Measurements from ENCODE around the gene PAPSS2.

The PAPSS2 gene

GRCh38 chr10:87759551-87759950 lies 99.9 kb downstream of the PAPSS2 start:
- H3K27ac ChIP-seq (ENCODE audit: insufficient read depth, low read depth, low read length, poor library complexity, severe bottlenecking): no peak overlapping the region
- H3K4me1 ChIP-seq (ENCODE audit: control insufficient read depth, insufficient read depth, low read length): no peaks in the 10 kb centered on the region
- no peak overlapping the region for H3K4me3 ChIP-seq (ENCODE audit: insufficient read depth, low read depth, low read length)
- H3K36me3 ChIP-seq (ENCODE audit: control insufficient read depth, insufficient read depth, low read length): peaks cover 14% of the 10 kb centered on the region
- no peaks in the 10 kb centered on the region for H3K9me3 ChIP-seq (ENCODE audit: control insufficient read depth, low read length)
- no peaks in the 10 kb centered on the region for H3K27me3 ChIP-seq (ENCODE audit: control insufficient read depth, insufficient read depth, low read length, poor library complexity, severe bottlenecking)

DNA sequence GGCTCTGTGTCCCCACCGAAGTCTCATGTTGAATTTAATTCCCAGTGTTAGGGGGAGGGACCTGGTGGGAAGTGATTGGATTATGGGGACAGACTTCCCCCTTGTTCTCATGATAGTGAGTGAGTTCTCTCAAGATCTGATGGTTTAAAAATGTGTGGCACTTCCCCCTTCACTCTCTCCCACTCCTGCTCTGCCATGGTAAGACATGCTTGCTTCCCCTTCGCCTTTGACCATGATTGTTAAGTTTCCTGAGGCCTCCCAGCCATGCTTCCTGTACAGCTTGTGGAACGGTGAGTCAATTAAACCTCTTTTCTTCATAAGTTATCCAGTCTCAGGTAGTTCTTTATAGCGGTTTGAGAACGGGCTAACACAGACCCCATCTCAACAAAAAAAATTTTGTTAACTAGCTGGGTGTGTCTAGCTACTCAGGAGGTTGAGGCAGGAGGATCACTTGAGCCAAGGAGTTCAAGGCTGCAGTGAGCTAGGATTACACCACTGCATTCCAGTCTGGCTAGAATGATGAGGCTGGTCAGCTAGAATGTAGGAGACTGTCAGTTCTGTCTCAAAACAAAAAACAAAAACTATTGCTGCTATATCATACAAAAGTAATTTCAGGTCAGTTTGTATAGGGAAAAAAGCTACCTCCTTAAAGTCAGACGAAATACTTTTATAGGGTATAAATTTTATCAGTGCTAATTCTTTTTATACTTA lies 100.7 kb downstream of the PAPSS2 start:
- Histone ChIP-seq H3K4me1 (ENCODE audit: control insufficient read depth, insufficient read depth, low read length) (no peaks in the 10 kb centered on the region), H3K36me3 (ENCODE audit: control insufficient read depth, insufficient read depth, low read length) (peaks cover 14% of the 10 kb centered on the region), H3K4me3 (ENCODE audit: insufficient read depth, low read depth, low read length) (no peak overlapping the region), H3K27ac (ENCODE audit: insufficient read depth, low read depth, low read length, poor library complexity, severe bottlenecking) (no peak overlapping the region), H3K9me3 (ENCODE audit: control insufficient read depth, low read length) (no peaks in the 10 kb centered on the region), H3K27me3 (ENCODE audit: control insufficient read depth, insufficient read depth, low read length, poor library complexity, severe bottlenecking) (no peaks in the 10 kb centered on the region)
- 91 to 97% methylated on average over 5 of the region's 6 CpGs for WGBS, 2 experiments

GRCh38 chr10:87761153-87761552 lies 101.5 kb downstream of the PAPSS2 start:
- H3K4me3 ChIP-seq (ENCODE audit: insufficient read depth, low read depth, low read length): no peak overlapping the region
- no peaks in the 10 kb centered on the region for H3K4me1 ChIP-seq (ENCODE audit: control insufficient read depth, insufficient read depth, low read length)
- H3K27me3 ChIP-seq (ENCODE audit: control insufficient read depth, insufficient read depth, low read length, poor library complexity, severe bottlenecking): no peaks in the 10 kb centered on the region
- peaks cover 11% of the 10 kb centered on the region for H3K36me3 ChIP-seq (ENCODE audit: control insufficient read depth, insufficient read depth, low read length)
- no peak overlapping the region for H3K27ac ChIP-seq (ENCODE audit: insufficient read depth, low read depth, low read length, poor library complexity, severe bottlenecking)
- H3K9me3 ChIP-seq (ENCODE audit: control insufficient read depth, low read length): no peaks in the 10 kb centered on the region
- WGBS, 2 experiments: 95 to 96% methylated on average over 4 of the region's 4 CpGs

DNA sequence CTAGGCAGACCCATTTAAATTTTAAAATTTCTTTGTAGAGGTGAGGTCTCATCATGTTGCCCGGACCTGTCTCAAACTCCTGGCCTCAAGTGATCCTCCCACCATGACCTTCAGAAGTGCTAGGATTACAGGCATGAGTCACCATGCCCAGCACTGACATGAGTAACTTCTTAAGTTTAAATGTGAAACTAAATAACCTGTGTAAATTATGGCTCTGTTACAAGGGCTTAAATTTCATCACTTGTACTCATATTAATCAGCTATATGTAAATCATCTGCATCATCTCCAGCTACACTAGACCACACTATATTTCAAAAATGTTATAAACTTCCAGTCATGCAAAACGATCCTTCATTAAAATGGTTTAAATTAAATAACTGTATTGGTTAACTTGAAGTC lies 102.2 kb downstream of the PAPSS2 start:
- H3K4me3 ChIP-seq (ENCODE audit: insufficient read depth, low read depth, low read length): no peak overlapping the region
- H3K9me3 ChIP-seq (ENCODE audit: control insufficient read depth, low read length): no peaks in the 10 kb centered on the region
- H3K27me3 ChIP-seq (ENCODE audit: control insufficient read depth, insufficient read depth, low read length, poor library complexity, severe bottlenecking): no peaks in the 10 kb centered on the region
- WGBS, 2 experiments: 92 to 93% methylated on average over 1 to 2 of the region's 2 CpGs
- no peaks in the 10 kb centered on the region for H3K4me1 ChIP-seq (ENCODE audit: control insufficient read depth, insufficient read depth, low read length)
- no peak overlapping the region for H3K27ac ChIP-seq (ENCODE audit: insufficient read depth, low read depth, low read length, poor library complexity, severe bottlenecking)
- H3K36me3 ChIP-seq (ENCODE audit: control insufficient read depth, insufficient read depth, low read length): peaks cover 6% of the 10 kb centered on the region

- 96 to 98% methylated on average over 5 of the region's 5 CpGs for WGBS, 2 experiments
- Histone ChIP-seq H3K4me3 (ENCODE audit: insufficient read depth, low read depth, low read length) (no peak overlapping the region), H3K4me1 (ENCODE audit: control insufficient read depth, insufficient read depth, low read length) (no peaks in the 10 kb centered on the region), H3K36me3 (ENCODE audit: control insufficient read depth, insufficient read depth, low read length) (peaks cover 6% of the 10 kb centered on the region), H3K9me3 (ENCODE audit: control insufficient read depth, low read length) (no peaks in the 10 kb centered on the region), H3K27me3 (ENCODE audit: control insufficient read depth, insufficient read depth, low read length, poor library complexity, severe bottlenecking) (no peaks in the 10 kb centered on the region), H3K27ac (ENCODE audit: insufficient read depth, low read depth, low read length, poor library complexity, severe bottlenecking) (no peak overlapping the region)
Observed at GRCh38 chr10:87763086-87763861, 103.6 kb downstream of the PAPSS2 start.

DNA sequence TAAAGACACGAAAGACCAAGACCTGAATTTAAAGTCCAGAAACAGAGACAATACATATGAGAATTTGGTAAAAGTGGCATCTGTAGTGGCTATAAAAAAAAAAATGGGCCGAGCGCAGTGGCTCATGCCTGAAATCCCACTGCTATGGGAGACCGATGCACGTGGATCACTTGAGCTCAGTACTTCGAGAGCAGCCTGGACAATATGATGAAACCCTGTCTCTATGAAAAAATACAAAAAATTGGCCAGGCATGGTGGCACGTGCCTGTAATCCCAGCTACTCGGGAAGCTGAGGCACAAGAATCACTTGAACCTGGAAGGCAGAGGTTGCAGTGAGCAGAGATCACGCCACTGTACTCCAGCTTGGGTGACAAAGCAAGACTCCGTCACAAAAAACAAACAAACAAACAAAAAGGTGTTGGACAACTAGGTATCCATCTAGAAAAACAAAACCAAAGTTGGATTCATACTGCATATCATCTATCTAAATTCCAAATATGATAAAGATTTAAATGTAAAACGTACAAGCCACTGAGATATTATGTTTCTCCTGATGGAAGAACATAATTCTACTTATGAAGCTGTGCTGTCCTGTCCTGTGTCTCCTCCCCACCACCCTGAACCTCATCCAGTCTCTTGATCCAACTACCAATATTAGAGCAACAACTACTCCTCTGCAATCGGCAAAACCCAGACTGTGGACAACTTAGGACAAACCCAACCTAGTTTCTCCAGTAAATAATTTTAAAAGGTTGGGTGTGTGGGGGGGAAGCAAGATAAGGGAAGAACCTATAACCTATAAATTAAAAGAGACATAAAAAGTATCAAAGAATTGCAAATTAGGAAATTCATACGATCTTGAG lies 104.6 kb downstream of the PAPSS2 start:
- Histone ChIP-seq H3K27me3 (ENCODE audit: control insufficient read depth, insufficient read depth, low read length, poor library complexity, severe bottlenecking) (no peaks in the 10 kb centered on the region), H3K27ac (ENCODE audit: insufficient read depth, low read depth, low read length, poor library complexity, severe bottlenecking) (no peak overlapping the region), H3K4me3 (ENCODE audit: insufficient read depth, low read depth, low read length) (no peak overlapping the region), H3K4me1 (ENCODE audit: control insufficient read depth, insufficient read depth, low read length) (no peaks in the 10 kb centered on the region), H3K36me3 (ENCODE audit: control insufficient read depth, insufficient read depth, low read length) (peaks cover 6% of the 10 kb centered on the region), H3K9me3 (ENCODE audit: control insufficient read depth, low read length) (no peaks in the 10 kb centered on the region)
- WGBS, 2 experiments: 84 to 85% methylated on average over 11 to 12 of the region's 13 CpGs

GRCh38 chr10:87765666-87766376 lies 106.1 kb downstream of the PAPSS2 start:
- Histone ChIP-seq H3K4me3 (ENCODE audit: insufficient read depth, low read depth, low read length) (no peak overlapping the region), H3K27ac (ENCODE audit: insufficient read depth, low read depth, low read length, poor library complexity, severe bottlenecking) (no peak overlapping the region), H3K36me3 (ENCODE audit: control insufficient read depth, insufficient read depth, low read length) (peaks cover 3% of the 10 kb centered on the region), H3K27me3 (ENCODE audit: control insufficient read depth, insufficient read depth, low read length, poor library complexity, severe bottlenecking) (no peaks in the 10 kb centered on the region), H3K9me3 (ENCODE audit: control insufficient read depth, low read length) (no peaks in the 10 kb centered on the region), H3K4me1 (ENCODE audit: control insufficient read depth, insufficient read depth, low read length) (no peaks in the 10 kb centered on the region)
- 70 to 73% methylated on average over 4 of the region's 5 CpGs for WGBS, 2 experiments

- H3K36me3 ChIP-seq (ENCODE audit: control insufficient read depth, insufficient read depth, low read length): peaks cover 3% of the 10 kb centered on the region
- no peaks in the 10 kb centered on the region for H3K27me3 ChIP-seq (ENCODE audit: control insufficient read depth, insufficient read depth, low read length, poor library complexity, severe bottlenecking)
- H3K9me3 ChIP-seq (ENCODE audit: control insufficient read depth, low read length): no peaks in the 10 kb centered on the region
- no peaks in the 10 kb centered on the region for H3K4me1 ChIP-seq (ENCODE audit: control insufficient read depth, insufficient read depth, low read length)
- WGBS, 2 experiments: 84 to 96% methylated on average over 4 to 5 of the region's 5 CpGs
- H3K27ac ChIP-seq (ENCODE audit: insufficient read depth, low read depth, low read length, poor library complexity, severe bottlenecking): no peak overlapping the region
- no peak overlapping the region for H3K4me3 ChIP-seq (ENCODE audit: insufficient read depth, low read depth, low read length)
Observed at GRCh38 chr10:87767253-87767652, 107.6 kb downstream of the PAPSS2 start.

DNA sequence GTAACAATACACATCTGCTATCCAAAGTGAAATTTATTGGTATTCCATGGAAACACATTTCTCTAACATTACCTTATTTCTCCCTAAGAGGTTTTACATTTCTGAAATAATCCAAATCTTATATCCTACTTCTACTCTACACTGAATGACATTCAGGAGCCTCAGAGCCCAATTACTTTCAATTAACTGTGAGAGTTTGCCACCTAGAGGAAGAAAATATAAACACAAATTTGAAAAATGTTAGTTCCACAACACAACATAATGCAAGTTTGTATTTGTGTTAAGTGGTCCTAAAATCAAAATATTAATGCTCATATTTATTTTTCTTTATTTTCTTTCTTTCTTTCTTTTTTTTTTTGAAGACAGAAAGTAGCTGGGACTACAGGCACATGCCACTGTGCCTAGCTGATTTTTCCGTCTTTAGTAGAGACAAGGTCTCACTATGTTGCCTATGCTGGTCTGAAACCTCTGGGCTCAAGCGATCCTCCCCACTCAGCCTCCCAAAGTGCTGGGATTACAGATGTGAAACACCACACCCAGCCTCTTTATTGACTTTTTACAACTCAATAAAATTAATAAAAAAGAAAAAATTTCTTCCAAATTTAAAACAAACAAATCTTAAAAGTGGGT lies 112.3 kb downstream of the PAPSS2 start:
- H3K27me3 ChIP-seq (ENCODE audit: control insufficient read depth, insufficient read depth, low read length, poor library complexity, severe bottlenecking): no peaks in the 10 kb centered on the region
- 94 to 100% methylated on average over 2 of the region's 2 CpGs for WGBS, 2 experiments
- H3K4me1 ChIP-seq (ENCODE audit: control insufficient read depth, insufficient read depth, low read length): no peaks in the 10 kb centered on the region
- no peak overlapping the region for H3K27ac ChIP-seq (ENCODE audit: insufficient read depth, low read depth, low read length, poor library complexity, severe bottlenecking)
- no peak overlapping the region for H3K4me3 ChIP-seq (ENCODE audit: insufficient read depth, low read depth, low read length)
- no peaks in the 10 kb centered on the region for H3K36me3 ChIP-seq (ENCODE audit: control insufficient read depth, insufficient read depth, low read length)
- H3K9me3 ChIP-seq (ENCODE audit: control insufficient read depth, low read length): no peaks in the 10 kb centered on the region
